ENCODE measurements around the gene LRRC74A. TPM values are rescaled to one million over a fixed set of nuclear protein-coding genes. Genes with fewer than 3 reads are reported as not detected.
A peak's percentile ranks its signal among the peaks of the same experiment; 100 is the strongest.

LRRC74A gene
- total and polyA plus RNA-seq, 10 of the 15 experiments (the other 5 are each of a cell fraction or from before 2014, with no cell fraction given) = not detected

- TF ChIP-seq CHD1 (IDR thresholded peaks at IDR 0.05; ENCODE audit: low read depth, low read length) (no peak), WRNIP1 (IDR thresholded peaks at IDR 0.05; ENCODE audit: borderline replicate concordance, low read depth, low read length) (no peak), ZBED1 (IDR thresholded peaks at IDR 0.05; ENCODE audit: borderline replicate concordance) (no peak), FOXM1 (IDR thresholded peaks at IDR 0.05; ENCODE audit: low read depth, low read length) (no peak), LARP7 (IDR thresholded peaks at IDR 0.05) (no peak), IKZF2 (IDR thresholded peaks at IDR 0.05) (peak in 1 of 2 experiments; percentile 43; a peak in 1 of 4 replicates), RELB (IDR thresholded peaks at IDR 0.05; ENCODE audit: low read depth) (no peak), MEF2B (IDR thresholded peaks at IDR 0.05; ENCODE audit: partially characterized antibody, poor library complexity, severe bottlenecking) (no peak), EGR1 (IDR thresholded peaks at IDR 0.05; ENCODE audit: borderline replicate concordance in 1 of 2, low read depth in 2 of 2, low read length in 2 of 2) (0 out of 3 replicates have a peak, but pooled peaks of 1 of the 2 experiments have one; percentile 2), FOS (IDR thresholded peaks at IDR 0.05; ENCODE audit: borderline replicate concordance, extremely low read depth, insufficient read length) (no peak), KDM1A (IDR thresholded peaks at IDR 0.05; ENCODE audit: borderline replicate concordance) (no peak), POLR2AphosphoS5 (IDR thresholded peaks at IDR 0.05; ENCODE audit: low read length) (no peak), KLF5 (IDR thresholded peaks at IDR 0.05; ENCODE audit: partially characterized antibody) (no peak), RB1 (IDR thresholded peaks at IDR 0.05; ENCODE audit: borderline replicate concordance) (no peak), EED (IDR thresholded peaks at IDR 0.05; ENCODE audit: low read depth) (no peak; the same call in 1 of the 2 replicates), EP300 (IDR thresholded peaks at IDR 0.05; ENCODE audit: borderline replicate concordance in 1 of 2, control insufficient read depth in 1 of 2, low read depth in 2 of 2, low read length in 2 of 2) (no peak), CEBPB (IDR thresholded peaks at IDR 0.05; ENCODE audit: borderline replicate concordance in 1 of 2, low read depth in 2 of 2, low read length in 2 of 2) (no peak)
- TF ChIP-seq, protein P1, sequence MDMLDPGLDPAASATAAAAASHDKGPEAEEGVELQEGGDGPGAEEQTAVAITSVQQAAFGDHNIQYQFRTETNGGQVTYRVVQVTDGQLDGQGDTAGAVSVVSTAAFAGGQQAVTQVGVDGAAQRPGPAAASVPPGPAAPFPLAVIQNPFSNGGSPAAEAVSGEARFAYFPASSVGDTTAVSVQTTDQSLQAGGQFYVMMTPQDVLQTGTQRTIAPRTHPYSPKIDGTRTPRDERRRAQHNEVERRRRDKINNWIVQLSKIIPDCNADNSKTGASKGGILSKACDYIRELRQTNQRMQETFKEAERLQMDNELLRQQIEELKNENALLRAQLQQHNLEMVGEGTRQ (IDR thresholded peaks at IDR 0.05; ENCODE audit: borderline replicate concordance, low read depth, low read length) = no peak
- TF ChIP-seq, protein P2, sequence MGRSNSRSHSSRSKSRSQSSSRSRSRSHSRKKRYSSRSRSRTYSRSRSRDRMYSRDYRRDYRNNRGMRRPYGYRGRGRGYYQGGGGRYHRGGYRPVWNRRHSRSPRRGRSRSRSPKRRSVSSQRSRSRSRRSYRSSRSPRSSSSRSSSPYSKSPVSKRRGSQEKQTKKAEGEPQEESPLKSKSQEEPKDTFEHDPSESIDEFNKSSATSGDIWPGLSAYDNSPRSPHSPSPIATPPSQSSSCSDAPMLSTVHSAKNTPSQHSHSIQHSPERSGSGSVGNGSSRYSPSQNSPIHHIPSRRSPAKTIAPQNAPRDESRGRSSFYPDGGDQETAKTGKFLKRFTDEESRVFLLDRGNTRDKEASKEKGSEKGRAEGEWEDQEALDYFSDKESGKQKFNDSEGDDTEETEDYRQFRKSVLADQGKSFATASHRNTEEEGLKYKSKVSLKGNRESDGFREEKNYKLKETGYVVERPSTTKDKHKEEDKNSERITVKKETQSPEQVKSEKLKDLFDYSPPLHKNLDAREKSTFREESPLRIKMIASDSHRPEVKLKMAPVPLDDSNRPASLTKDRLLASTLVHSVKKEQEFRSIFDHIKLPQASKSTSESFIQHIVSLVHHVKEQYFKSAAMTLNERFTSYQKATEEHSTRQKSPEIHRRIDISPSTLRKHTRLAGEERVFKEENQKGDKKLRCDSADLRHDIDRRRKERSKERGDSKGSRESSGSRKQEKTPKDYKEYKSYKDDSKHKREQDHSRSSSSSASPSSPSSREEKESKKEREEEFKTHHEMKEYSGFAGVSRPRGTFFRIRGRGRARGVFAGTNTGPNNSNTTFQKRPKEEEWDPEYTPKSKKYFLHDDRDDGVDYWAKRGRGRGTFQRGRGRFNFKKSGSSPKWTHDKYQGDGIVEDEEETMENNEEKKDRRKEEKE (IDR thresholded peaks at IDR 0.05) = no peak
- TF ChIP-seq, protein P3, sequence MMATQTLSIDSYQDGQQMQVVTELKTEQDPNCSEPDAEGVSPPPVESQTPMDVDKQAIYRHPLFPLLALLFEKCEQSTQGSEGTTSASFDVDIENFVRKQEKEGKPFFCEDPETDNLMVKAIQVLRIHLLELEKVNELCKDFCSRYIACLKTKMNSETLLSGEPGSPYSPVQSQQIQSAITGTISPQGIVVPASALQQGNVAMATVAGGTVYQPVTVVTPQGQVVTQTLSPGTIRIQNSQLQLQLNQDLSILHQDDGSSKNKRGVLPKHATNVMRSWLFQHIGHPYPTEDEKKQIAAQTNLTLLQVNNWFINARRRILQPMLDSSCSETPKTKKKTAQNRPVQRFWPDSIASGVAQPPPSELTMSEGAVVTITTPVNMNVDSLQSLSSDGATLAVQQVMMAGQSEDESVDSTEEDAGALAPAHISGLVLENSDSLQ (IDR thresholded peaks at IDR 0.05) = no peak
- TF ChIP-seq, protein P4, sequence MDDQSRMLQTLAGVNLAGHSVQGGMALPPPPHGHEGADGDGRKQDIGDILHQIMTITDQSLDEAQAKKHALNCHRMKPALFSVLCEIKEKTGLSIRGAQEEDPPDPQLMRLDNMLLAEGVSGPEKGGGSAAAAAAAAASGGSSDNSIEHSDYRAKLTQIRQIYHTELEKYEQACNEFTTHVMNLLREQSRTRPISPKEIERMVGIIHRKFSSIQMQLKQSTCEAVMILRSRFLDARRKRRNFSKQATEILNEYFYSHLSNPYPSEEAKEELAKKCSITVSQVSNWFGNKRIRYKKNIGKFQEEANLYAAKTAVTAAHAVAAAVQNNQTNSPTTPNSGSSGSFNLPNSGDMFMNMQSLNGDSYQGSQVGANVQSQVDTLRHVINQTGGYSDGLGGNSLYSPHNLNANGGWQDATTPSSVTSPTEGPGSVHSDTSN (IDR thresholded peaks at IDR 0.05; ENCODE audit: insufficient replicate concordance, low read depth, low read length) = peak; percentile 32
Measured at GRCh38 chr14:76904740-76905569, 78.7 kb downstream of the LRRC74A start (continued).
